GM19463 (cell line): ENCODE results near the gene DLX2.
"Not testable (repeated sequence)": the region's sequence is repeated elsewhere in the genome, so short reads cannot be mapped to it uniquely, and the experiment has no call there.

ENCODE experiments used
- ATAC-seq: cut with Tn5 transposase; IDR thresholded peaks from one replicate; pipeline ENCODE4 v1.9.1; 2021; ENCODE audit warnings: mild to moderate bottlenecking, moderate library complexity; ENCODE audit not compliant: unreplicated experiment

Gene DLX2

DNA sequence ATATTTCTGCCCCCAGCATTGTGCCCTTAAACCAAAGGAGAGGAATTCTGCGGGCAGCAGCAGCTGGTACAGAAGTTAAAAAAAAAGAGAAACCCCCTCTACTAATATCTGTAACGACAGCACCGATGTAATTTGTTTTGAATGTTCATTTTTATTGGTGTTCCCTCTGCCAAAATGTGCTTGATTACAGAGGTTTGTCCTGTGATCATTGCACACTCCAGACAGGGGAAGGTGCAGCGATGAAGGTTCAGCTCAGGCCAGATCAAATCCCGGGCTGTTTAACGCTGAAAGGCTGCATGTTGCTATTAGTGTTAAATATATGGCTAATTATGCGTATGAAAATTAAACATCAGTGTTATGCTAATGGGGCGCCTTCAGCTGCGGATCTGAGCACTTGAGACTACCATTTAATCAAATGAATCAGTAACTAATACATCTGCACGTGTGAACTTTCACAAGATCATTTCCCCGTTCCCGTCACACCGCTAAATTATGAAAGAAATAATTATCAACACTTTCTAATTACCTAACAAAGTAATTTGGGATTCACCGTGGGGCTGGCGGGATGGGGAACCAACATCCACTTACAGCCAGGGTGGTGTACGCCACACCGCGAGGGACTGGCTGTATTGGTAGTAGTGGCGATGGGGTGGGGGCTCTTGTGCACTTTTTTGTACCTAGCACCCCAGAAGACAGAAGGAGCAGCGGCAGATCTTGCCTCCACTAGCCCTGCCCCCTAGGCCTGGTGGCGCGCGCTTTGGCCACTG is 18.9 kb downstream of the DLX2 start:
- ATAC-seq = no peak

GRCh38 chr2:172082944-172083627 is 19.6 kb downstream of the DLX2 start:
- ATAC-seq = no peak

DNA sequence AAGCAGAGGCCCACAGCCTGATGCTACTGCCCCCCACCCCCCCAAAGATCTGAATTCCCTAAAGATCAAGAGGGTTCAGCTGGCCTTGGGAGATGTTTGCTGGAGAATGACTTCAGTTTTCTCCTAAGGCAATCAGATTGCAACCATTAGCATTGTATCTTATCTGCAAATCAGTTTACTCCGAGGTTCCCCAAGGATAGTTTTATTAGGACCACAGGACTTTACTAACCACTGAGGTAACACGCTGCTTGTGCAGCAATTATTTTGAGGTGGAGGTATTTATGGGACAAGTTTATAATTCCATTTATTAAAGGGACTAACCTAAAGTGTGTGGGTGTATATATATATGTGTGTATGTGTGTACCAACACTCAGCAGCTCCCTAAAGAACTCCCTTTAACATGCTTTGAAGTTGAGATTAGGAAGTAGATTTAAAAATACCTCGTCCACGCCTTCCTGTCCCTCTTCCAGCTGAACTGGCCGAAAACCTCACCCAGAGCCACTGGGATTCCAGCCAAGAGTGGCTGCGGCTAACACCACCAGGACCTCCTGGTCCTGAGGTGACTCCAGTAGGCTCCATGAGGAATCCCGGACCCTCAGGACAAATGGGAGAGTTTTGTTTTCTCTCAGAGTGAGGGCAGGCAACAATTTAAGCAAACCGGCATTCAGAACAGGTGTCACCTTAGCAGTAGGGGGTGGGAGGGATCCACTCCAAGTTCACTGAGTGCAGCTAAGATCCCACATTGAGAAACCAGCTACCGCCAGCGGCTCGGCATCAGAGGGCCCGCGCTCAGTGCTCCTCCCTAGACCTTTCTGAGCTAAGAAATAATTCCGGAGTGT is 20.4 kb downstream of the DLX2 start:
- ATAC-seq = no peak

DNA sequence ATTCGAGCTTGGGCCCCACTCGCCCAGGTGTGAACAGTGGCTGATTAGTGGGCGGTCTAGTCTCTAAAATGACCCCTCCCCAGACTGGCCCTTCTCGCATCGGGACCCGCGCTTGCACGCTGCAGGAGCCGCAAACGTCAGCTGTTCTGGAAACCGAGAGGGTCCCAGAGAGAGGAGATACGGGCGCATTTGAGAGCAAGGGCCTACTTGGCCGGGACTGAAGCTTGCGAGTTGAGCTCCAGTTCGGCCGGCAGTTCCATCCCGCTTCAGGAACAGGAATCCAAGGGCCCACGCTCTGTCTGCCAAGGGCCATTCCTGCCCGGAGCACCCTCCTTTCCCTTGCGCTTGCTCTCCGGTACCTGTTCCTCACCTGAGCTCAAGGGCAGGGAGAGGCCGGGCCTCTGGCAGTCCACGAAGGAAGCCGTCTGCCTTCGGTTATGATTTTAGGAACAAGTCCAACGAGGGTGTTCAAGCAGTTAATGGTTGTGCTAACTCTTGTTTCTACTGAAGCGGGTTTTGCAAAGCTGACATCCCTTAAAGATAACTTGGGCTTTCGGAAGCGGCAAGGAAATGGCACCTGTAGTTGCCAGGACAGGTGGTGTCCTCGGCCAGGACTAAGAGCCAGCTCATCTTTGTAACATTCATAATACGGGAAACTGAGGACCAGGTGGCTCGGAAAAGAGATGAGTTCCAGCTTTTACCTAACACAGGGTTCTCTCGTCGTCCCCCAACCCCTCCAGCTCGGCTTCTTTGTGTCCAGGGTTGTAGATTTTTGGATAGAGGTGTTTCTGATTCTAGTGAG is 21.3 kb downstream of the DLX2 start:
- ATAC-seq = no peak

- ATAC-seq = no peak
These were observed 22.0 kb downstream of the DLX2 start for GRCh38 chr2:172080641-172081220.

- ATAC-seq = no peak
These were observed 22.7 kb downstream of the DLX2 start for GRCh38 chr2:172079838-172080640.

- ATAC-seq = no peak
These were observed 23.3 kb downstream of the DLX2 start for GRCh38 chr2:172079416-172079815.

DNA sequence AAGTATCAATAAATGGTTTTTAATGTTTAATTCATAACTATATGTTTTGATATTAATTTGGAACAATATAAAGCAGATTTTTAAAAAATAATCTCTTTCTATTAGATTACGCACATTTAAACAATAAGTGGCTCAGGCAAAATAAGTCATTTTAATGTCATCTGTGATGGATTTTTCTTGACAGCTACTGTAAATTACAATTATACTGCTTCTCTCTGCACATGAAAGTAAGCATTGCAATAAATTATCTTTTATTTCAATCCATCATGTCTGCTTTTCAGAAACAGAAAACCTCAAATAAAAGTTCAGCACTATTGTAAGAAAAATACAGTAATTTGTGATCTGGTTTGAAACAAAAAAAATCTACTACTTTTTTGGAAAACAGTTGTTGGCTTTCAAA is 28.4 kb downstream of the DLX2 start:
- ATAC-seq = no peak

GRCh38 chr2:172073518-172073917 is 29.2 kb downstream of the DLX2 start:
- no peak for ATAC-seq

DNA sequence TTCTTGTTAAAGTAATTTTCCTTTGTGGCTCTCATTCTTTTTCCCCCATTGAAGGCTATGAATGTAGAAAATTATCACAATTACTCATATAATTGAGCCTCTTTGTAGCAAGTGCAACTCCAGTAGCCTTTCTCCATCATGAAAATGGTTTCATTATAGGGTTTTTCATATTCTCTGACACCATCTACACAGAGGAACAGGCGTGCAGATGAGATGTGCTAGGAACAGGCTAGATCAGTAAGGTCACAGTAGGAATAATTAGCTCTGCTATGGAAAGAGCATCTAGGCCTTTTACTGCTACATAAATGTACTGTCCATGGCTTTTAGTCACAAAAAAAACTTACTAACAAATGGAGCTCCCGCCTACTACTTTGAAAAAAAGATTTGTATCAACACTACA is 30.0 kb downstream of the DLX2 start:
- ATAC-seq = no peak

- no peak for ATAC-seq
These were observed 30.4 kb downstream of the DLX2 start for GRCh38 chr2:172072303-172072702.

- no peak for ATAC-seq
These were observed 31.8 kb downstream of the DLX2 start for GRCh38 chr2:172070936-172071335.

GRCh38 chr2:172067905-172068304 is 34.8 kb downstream of the DLX2 start:
- not testable (repeated sequence) for ATAC-seq

DNA sequence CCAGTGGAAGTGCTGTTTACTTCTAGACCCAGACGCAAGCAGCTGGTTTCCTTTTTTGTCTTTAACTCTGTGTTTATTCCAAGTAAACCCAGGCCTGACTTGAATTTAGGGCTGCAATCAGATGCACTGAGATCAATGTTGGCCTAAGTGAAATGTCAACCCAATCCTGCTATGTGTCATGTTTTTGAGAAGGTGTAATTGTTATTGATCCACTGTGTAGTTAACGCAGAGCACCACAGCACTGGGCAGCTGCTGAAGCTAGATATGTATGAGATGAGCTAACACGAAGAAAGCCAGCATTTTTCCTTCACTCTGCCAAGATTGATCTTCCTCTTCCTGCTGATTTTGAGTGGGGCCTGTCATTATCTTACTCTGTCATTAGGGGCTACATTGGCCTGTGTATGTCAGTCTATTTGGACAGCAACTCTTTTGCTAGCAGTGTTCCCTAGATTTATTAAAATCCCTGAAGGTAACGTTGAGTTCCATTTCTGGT is 36.3 kb downstream of the DLX2 start:
- no peak for ATAC-seq

DNA sequence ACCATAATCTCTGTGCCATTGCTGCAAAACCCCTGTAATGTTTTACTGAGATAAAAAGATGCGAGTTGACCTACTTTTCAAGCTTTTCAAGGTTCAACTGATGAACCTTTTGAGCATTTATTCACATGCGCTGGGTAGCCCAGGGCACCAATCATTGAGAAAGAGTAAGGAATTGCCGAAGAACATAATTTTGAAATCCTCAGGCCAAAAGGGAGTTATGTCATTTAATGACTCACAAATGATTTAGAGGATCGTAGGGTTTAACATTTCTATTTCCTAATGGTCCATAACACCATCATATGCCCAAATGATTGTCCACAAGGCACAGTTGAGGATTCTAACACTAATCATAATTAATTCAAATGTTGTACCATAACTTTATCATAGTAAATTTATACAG is 37.6 kb downstream of the DLX2 start:
- no peak for ATAC-seq

DNA sequence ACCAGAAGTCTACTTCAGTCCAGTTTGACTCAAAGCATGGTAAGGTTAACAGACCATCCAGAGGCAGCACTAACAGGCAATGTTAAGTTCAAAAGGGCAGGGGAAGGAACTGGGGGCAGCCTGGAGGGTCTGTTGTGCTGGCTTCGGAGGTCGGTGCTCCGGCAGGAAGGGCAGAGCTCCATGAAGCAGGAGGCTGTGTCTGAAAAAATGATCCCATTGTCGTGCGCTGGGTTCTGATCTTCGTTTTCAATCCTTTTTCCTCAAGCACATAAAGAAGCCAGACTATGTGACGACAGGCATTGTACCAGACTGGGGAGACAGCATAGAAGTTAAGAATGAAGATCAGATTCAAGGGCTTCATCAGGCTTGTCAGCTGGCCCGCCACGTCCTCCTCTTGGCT is 39.3 kb downstream of the DLX2 start:
- ATAC-seq = no peak

DNA sequence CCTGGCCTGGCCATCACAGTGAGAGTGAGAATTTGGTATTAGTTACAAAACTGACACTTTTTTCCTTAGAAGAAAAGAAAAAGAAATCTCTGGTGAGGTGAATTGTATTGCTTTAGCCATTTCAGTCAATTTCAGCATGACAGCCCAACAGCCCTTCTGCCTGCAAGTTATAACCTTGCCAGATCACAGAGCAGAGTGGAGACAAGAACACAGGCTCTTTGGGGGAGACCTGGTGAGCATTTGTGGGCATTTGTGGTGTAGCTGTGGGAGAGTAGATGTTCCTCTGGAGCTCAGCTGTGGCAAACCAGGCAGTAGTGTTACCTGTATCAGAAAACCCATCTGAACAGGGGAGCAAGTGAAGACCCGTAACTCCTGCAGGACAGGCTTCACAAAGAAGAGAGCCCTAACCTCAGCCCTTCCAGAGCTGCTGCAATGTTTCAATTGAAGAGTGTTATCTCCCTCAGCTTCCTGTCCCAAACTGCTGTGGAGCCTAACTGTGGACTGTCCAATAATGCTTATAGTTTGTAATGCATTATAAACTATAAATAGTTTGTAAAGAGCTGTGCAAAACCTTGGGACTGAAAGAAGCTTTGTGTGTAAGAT is 40.2 kb downstream of the DLX2 start:
- no peak for ATAC-seq

- not testable (repeated sequence) for ATAC-seq
These were observed 42.6 kb downstream of the DLX2 start for GRCh38 chr2:172060118-172060517.

GRCh38 chr2:172058660-172059059 is 44.0 kb downstream of the DLX2 start:
- no peak for ATAC-seq
